Mucosa of descending colon (tissue), 3 donors: ENCODE measurements around the gene PRR3. TPM values are rescaled to one million over a fixed set of nuclear protein-coding genes. Genes with fewer than 3 reads are reported as not detected.

Source experiments
- ATAC-seq: fragments of 200-7000 bp; cut with Tn5 transposase; one replicate; pipeline ENCODE4 v1.9.1; 2020; ENCODE audit warnings: mild to moderate bottlenecking, moderate library complexity
- DNase-seq, 3 donors: peaks; one replicate each; pipeline ENCODE4 v3.0.0-alpha.2; 2020
- H3K36me3 ChIP-seq: fragments of 200-600 bp; one replicate; pipeline ENCODE4 v1.8.0; 2021; ENCODE audit warnings: low read depth, mild to moderate bottlenecking
- H3K4me1 ChIP-seq: fragments of 200-600 bp; one replicate; pipeline ENCODE4 v1.8.0; 2021; ENCODE audit warnings: low read depth, mild to moderate bottlenecking
- H3K4me3 ChIP-seq: fragments of 200-600 bp; one replicate; pipeline ENCODE4 v1.8.0; 2021; ENCODE audit warnings: mild to moderate bottlenecking
- H3K9me3 ChIP-seq: fragments of 200-600 bp; one replicate; pipeline ENCODE4 v1.8.0; 2021; ENCODE audit warnings: mild to moderate bottlenecking
- intact Hi-C, 2 donors: fragments of 100-400 bp; cut with DNase I in 1 of 2; cut with micrococcal nuclease in 1 of 2; formaldehyde crosslinking; loops; one replicate each; pipeline versions ENCODE4 v1.11.0 to v1.11.1; 2022; cut with DNase I, micrococcal nuclease
- total RNA-seq, 3 donors: library from RNA; stranded (reverse); fragmentation: NEBNext Ultra II Directional in 2 of 3; extraction: Animal tissue kit (Norgen Biotek cat#: 25700) in 2 of 3; gene quantifications; one replicate each; pipeline versions ENCODE4 v1.2.1 to v1.2.4, GENCODE V29; 2021 to 2023
- TF ChIP-seq, protein P1 (sequence below): fragments of 200-600 bp; IDR thresholded peaks from one replicate; pipeline ENCODE4 v1.8.0; 2022; ENCODE audit warnings: antibody characterized with exemption, mild to moderate bottlenecking
- donor health status: DM: no; HTN: no; CAD: no; lungs with moderate emphysema.
- donor health status: DM: no; HTN: no; CAD: no.
- donor health status: DM: no; HTN: yes; CAD: no.

PRR3 gene
- total RNA-seq, 3 donors from 2014 or later = 4.6 to 9.7 (median 5.9) TPM

DNA sequence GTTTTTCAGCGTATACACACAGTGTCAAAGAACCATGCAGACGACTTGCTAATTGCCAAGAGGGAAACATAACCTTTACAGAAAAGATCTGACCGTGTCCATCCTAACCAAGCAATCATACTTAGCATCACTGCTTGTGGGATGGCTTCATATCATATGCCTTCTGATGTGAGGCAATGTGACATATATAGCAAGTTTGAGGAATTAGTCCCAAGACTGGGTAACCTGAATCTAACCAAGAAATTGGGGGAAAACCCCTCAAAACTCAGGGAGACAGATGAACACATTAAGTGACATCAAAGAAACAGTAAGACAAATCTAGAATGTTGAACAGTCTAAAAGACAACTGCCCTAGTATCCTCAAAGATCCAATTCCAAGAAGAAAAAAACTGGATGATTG is 19.2 kb upstream of the PRR3 start:
- H3K9me3 ChIP-seq = no peaks in the 10 kb centered on the region
- no peaks in the 10 kb centered on the region for H3K36me3 ChIP-seq
- no peak for DNase-seq
- intact Hi-C loops = no loop called here
- ATAC-seq = no peak
- no peak overlapping the region for H3K4me3 ChIP-seq
- H3K4me1 ChIP-seq = peaks cover 5% of the 10 kb centered on the region
- TF ChIP-seq, protein P1, sequence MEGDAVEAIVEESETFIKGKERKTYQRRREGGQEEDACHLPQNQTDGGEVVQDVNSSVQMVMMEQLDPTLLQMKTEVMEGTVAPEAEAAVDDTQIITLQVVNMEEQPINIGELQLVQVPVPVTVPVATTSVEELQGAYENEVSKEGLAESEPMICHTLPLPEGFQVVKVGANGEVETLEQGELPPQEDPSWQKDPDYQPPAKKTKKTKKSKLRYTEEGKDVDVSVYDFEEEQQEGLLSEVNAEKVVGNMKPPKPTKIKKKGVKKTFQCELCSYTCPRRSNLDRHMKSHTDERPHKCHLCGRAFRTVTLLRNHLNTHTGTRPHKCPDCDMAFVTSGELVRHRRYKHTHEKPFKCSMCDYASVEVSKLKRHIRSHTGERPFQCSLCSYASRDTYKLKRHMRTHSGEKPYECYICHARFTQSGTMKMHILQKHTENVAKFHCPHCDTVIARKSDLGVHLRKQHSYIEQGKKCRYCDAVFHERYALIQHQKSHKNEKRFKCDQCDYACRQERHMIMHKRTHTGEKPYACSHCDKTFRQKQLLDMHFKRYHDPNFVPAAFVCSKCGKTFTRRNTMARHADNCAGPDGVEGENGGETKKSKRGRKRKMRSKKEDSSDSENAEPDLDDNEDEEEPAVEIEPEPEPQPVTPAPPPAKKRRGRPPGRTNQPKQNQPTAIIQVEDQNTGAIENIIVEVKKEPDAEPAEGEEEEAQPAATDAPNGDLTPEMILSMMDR = no peak

DNA sequence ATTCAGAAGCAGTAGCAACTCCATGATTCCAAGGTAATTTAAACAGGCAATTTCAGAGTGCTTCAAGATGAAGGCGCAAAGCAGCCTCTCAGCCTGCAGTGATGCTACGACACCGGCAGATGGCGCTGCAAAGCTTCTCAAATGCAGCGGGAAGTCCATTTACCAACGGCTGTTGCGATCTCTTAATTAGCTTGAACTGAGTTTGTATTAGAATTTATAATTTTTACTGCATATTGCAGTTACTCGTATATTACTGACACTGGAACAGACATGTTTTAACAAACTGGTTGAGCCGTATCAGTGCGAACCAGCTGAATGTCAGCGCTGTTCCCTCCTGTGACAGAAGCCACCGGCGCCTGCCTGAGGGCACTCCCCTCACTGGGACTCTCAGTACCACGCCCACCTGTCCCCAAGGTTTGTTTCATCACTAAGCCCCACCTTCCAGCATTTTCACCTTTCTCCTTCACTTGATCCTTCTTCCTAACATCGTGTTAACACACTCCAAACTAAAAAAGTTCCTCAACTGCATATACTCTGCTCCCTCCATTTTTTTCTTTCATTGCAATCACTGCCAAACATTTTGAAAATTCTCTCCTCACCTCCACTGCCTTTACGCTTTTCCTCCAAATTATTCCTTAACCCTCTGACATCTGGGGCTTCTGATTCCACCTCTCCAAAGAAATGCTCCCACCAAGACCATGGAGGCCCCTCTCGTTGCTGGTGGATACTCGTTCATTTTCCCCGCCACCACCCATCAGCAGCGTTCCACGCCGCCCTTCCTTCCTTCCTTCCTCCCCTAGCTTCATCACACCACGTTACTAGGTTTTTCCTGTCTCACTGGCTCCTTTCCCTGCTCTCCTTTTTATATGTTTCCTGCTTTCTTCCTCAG is 15.3 kb upstream of the PRR3 start:
- TF ChIP-seq, protein P1 = peak; percentile 95
- H3K9me3 ChIP-seq = no peaks in the 10 kb centered on the region
- ATAC-seq (peak; percentile 92), DNase-seq (peak; percentile 79 to 85 (median 85))
- H3K4me3 ChIP-seq = no peak overlapping the region
- peaks cover 5% of the 10 kb centered on the region for H3K4me1 ChIP-seq
- intact Hi-C loops = loop anchor here in 1 of 2 donors (5.0 to 10.0 kb wide), 2 partner anchors 59 to 63 kb away; no protein-coding TSS in a partner anchor
- no peaks in the 10 kb centered on the region for H3K36me3 ChIP-seq

DNA sequence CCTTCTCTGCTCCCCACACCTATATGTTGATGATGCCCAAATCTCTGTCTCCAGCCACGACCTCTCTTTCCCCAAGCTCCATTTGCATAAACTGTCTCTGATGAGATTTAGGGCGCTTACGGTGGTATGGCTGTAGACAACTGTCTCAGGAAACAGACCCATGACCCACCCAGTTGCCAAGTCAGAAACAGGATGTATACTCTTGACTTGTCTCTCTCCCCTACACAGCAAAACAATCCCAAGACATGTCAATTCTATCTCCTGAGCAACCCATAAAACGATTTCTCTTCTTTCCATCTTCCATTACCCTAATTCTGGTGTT is 14.7 kb upstream of the PRR3 start:
- H3K4me3 ChIP-seq = no peak overlapping the region
- TF ChIP-seq, protein P1 = no peak
- DNase-seq (no peak), ATAC-seq (peak; percentile 39)
- intact Hi-C loops = loop anchor here in 1 of 2 donors (5.0 to 10.0 kb wide), 2 partner anchors 60 to 62 kb away; no protein-coding TSS in a partner anchor
- no peaks in the 10 kb centered on the region for H3K9me3 ChIP-seq
- no peaks in the 10 kb centered on the region for H3K36me3 ChIP-seq
- H3K4me1 ChIP-seq = peaks cover 5% of the 10 kb centered on the region

DNA sequence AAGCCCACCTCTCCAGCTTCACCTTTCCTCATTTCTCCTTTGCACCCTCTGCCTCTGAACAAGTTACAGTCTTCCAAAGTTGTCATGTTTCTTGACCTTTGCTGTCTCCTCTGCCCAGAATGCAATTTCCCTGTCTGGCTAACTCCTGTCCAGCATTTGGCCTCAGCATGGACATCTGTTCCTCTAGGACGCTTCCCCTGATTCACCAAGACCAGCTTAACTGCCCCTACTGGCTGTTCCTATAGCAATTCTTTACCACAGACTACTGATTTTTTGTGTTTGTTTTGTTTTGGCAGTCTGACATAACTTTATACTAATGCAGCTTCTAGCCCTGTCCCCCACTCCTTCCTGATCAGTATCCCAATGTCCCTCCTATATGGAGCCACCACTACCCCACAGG is 14.2 kb upstream of the PRR3 start:
- H3K9me3 ChIP-seq = no peaks in the 10 kb centered on the region
- H3K36me3 ChIP-seq = no peaks in the 10 kb centered on the region
- peaks cover 5% of the 10 kb centered on the region for H3K4me1 ChIP-seq
- intact Hi-C loops = loop anchor here in 1 of 2 donors (5.0 to 10.0 kb wide), 2 partner anchors 61 to 62 kb away; no protein-coding TSS in a partner anchor
- H3K4me3 ChIP-seq = no peak overlapping the region
- ATAC-seq (no peak), DNase-seq (no peak)
- TF ChIP-seq, protein P1 = no peak

DNA sequence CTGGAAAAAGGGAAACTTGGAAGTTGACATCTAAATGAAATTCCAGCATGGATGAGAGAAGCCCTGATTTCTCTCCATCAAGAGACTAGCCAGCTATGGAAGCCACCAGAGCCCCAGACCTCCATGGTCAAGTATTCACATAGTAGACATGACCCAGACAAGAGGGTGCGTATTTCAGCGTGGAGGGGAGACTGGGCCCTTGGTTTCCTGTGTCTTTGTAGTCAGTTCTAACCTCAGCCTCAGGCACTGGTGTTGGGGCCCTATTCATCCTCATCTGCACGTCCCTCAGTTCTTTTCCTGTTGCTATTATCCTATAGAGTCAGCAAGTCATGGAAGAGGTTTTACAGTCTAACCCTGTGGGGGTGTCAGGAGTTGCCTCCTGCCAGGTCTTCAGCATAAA is 13.3 kb upstream of the PRR3 start:
- intact Hi-C loops = loop anchor here in 1 of 2 donors (5.0 to 10.0 kb wide), 2 partner anchors 61 to 62 kb away; no protein-coding TSS in a partner anchor
- Histone ChIP-seq H3K4me3 (no peak overlapping the region), H3K36me3 (no peaks in the 10 kb centered on the region), H3K9me3 (no peaks in the 10 kb centered on the region), H3K4me1 (peaks cover 5% of the 10 kb centered on the region)
- ATAC-seq = no peak
- TF ChIP-seq, protein P1 = no peak
- no peak for DNase-seq
